H9 (cell line): ENCODE results near the gene PXDN. TPM values are rescaled to one million over a fixed set of nuclear protein-coding genes. Genes with fewer than 3 reads are reported as not detected.

Experiments used
- DNase-seq: peaks from one replicate; pipeline ENCODE4 v3.0.0-alpha.2; 2017
- H2AFZ ChIP-seq: one replicate; pipeline ENCODE4 v1.6.1; 2013; ENCODE audit warnings: mild to moderate bottlenecking, low read length, control low read depth, moderate library complexity
- H2AK5ac ChIP-seq: 2 replicates; pipeline ENCODE4 v1.6.1; 2013; ENCODE audit warnings: low read length, control low read depth, mixed read lengths; ENCODE audit not compliant: insufficient read length
- H2BK120ac ChIP-seq: one replicate; pipeline ENCODE4 v1.6.1; 2013; ENCODE audit warnings: low read depth, mild to moderate bottlenecking, low read length, control low read depth, inconsistent platforms; ENCODE audit not compliant: poor library complexity, severe bottlenecking
- H2BK12ac ChIP-seq: 2 replicates; pipeline ENCODE4 v1.6.1; 2013; ENCODE audit warnings: low read length, control low read depth, mixed read lengths, low read depth; ENCODE audit not compliant: insufficient read length
- H2BK15ac ChIP-seq: 2 replicates; pipeline ENCODE4 v1.6.1; 2013; ENCODE audit warnings: low read depth, low read length, control low read depth
- H2BK20ac ChIP-seq: one replicate; pipeline ENCODE4 v1.6.1; 2013; ENCODE audit warnings: low read depth, mild to moderate bottlenecking, low read length, control low read depth, inconsistent platforms; ENCODE audit not compliant: poor library complexity, severe bottlenecking
- H2BK5ac ChIP-seq: 2 replicates; pipeline ENCODE4 v1.6.1; 2013; ENCODE audit warnings: low read length, control low read depth, mixed read lengths; ENCODE audit not compliant: insufficient read length
- H3K14ac ChIP-seq: 2 replicates; pipeline ENCODE4 v1.6.1; 2013; ENCODE audit warnings: low read length, control low read depth; ENCODE audit not compliant: insufficient read depth
- H3K18ac ChIP-seq: 2 replicates; pipeline ENCODE4 v1.6.1; 2013; ENCODE audit warnings: low read depth, mild to moderate bottlenecking, mixed read lengths, low read length, control low read depth; ENCODE audit not compliant: insufficient read length
- H3K23ac ChIP-seq: 2 replicates; pipeline ENCODE4 v1.6.1; 2013; ENCODE audit warnings: low read length, control low read depth, mixed read lengths, low read depth; ENCODE audit not compliant: insufficient read length
- H3K23me2 ChIP-seq: 2 replicates; pipeline ENCODE4 v1.6.1; 2013; ENCODE audit warnings: low read depth, mild to moderate bottlenecking, mixed read lengths, low read length, control low read depth; ENCODE audit not compliant: insufficient read length, poor library complexity, severe bottlenecking
- H3K27ac ChIP-seq: 2 replicates; pipeline ENCODE4 v1.5.1; 2013; ENCODE audit warnings: low read length, control low read depth, mixed read lengths, low read depth; ENCODE audit not compliant: insufficient read length
- H3K27me3 ChIP-seq: 2 replicates; pipeline ENCODE4 v1.6.1; 2013; ENCODE audit warnings: low read length, control low read depth, inconsistent platforms; ENCODE audit not compliant: insufficient read depth
- H3K4ac ChIP-seq: 2 replicates; pipeline ENCODE4 v1.6.1; 2013; ENCODE audit warnings: low read depth, mild to moderate bottlenecking, control low read depth, inconsistent platforms, low read length, moderate library complexity
- H3K4me1 ChIP-seq: 2 replicates; pipeline ENCODE4 v1.6.1; 2013; ENCODE audit warnings: low read length, control low read depth, inconsistent platforms; ENCODE audit not compliant: insufficient read depth
- H3K4me2 ChIP-seq: 2 replicates; pipeline ENCODE4 v1.6.1; 2013; ENCODE audit warnings: low read length, control low read depth, mixed read lengths; ENCODE audit not compliant: insufficient read length, insufficient read depth
- H3K56ac ChIP-seq: 2 replicates; pipeline ENCODE4 v1.6.1; 2013; ENCODE audit warnings: low read depth, mild to moderate bottlenecking, mixed read lengths, low read length, control low read depth; ENCODE audit not compliant: insufficient read length
- H3K79me1 ChIP-seq: 2 replicates; pipeline ENCODE4 v1.6.1; 2013; ENCODE audit warnings: low read depth, mild to moderate bottlenecking, moderate library complexity, low read length, control low read depth, inconsistent platforms; ENCODE audit not compliant: insufficient read depth, poor library complexity, severe bottlenecking
- H3K79me2 ChIP-seq: 2 replicates; pipeline ENCODE4 v1.6.1; 2013; ENCODE audit warnings: low read length, control low read depth, inconsistent platforms; ENCODE audit not compliant: insufficient read depth
- H3K9ac ChIP-seq: 2 replicates; pipeline ENCODE4 v1.6.1; 2013; ENCODE audit warnings: low read length, control low read depth, mixed read lengths; ENCODE audit not compliant: insufficient read length; ENCODE audit errors: extremely low read depth
- H3K9me3 ChIP-seq: one replicate; pipeline ENCODE4 v1.6.1; 2013; ENCODE audit warnings: low read depth, low read length, inconsistent platforms; ENCODE audit not compliant: control insufficient read depth
- H3T11ph ChIP-seq: one replicate; pipeline ENCODE4 v1.6.1; 2013; ENCODE audit warnings: mild to moderate bottlenecking, low read length, control low read depth, inconsistent platforms
- H4K20me1 ChIP-seq: one replicate; pipeline ENCODE4 v1.6.1; 2013; ENCODE audit not compliant: control insufficient read depth, insufficient read length, insufficient read depth
- H4K5ac ChIP-seq: 2 replicates; pipeline ENCODE4 v1.6.1; 2013; ENCODE audit warnings: low read depth, mild to moderate bottlenecking, mixed read lengths, low read length, control low read depth; ENCODE audit not compliant: insufficient read length
- H4K8ac ChIP-seq: replicated peaks from 2 replicates; pipeline ENCODE4 v1.6.1; 2013; ENCODE audit warnings: low read length, control low read depth, mixed read lengths, low read depth; ENCODE audit not compliant: insufficient read length
- H4K91ac ChIP-seq: 2 replicates; pipeline ENCODE4 v1.6.1; 2013; ENCODE audit warnings: low read depth, mild to moderate bottlenecking, moderate library complexity, mixed read lengths, low read length, control low read depth; ENCODE audit not compliant: insufficient read length
- H3K27ac Mint-ChIP-seq, 3 experiments: 2 replicates in 2 of 3; 3 replicates in 1 of 3; pipeline ENCODE4 v1.8.0; 2020 to 2021; ENCODE audit warnings: mixed read lengths in 3 of 3, mild to moderate bottlenecking in 1 of 3, moderate library complexity in 1 of 3
- H3K27me3 Mint-ChIP-seq: 2 replicates; pipeline ENCODE4 v1.8.0; 2021; ENCODE audit warnings: low read depth, mild to moderate bottlenecking, moderate library complexity, mixed read lengths
- H3K36me3 Mint-ChIP-seq, 3 experiments: 2 replicates in 2 of 3; 3 replicates in 1 of 3; pipeline ENCODE4 v1.8.0; 2020 to 2021; ENCODE audit warnings: low read depth in 3 of 3, mixed read lengths in 3 of 3; ENCODE audit not compliant: insufficient read depth in 1 of 3
- H3K4me1 Mint-ChIP-seq, 2 experiments: 2 replicates each; pipeline ENCODE4 v1.8.0; 2020; ENCODE audit warnings: mixed read lengths in 2 of 2
- H3K4me3 Mint-ChIP-seq, 2 experiments: 2 replicates in 1 of 2; 3 replicates in 1 of 2; pipeline ENCODE4 v1.8.0; 2020 to 2021; ENCODE audit warnings: mild to moderate bottlenecking in 2 of 2, mixed read lengths in 2 of 2, moderate library complexity in 1 of 2
- H3K9me3 Mint-ChIP-seq, 2 experiments: 2 replicates in 1 of 2; 3 replicates in 1 of 2; pipeline ENCODE4 v1.8.0; 2020; ENCODE audit warnings: mild to moderate bottlenecking in 2 of 2, mixed read lengths in 2 of 2, moderate library complexity in 1 of 2
- CTCF ChIP-seq: fragments of 200-600 bp; sonication (generic); conservative IDR thresholded peaks from 3 replicates; pipeline ENCODE4 v1.8.0; 2021; ENCODE audit warnings: antibody characterized with exemption, mild to moderate bottlenecking
- WGBS: extraction: QIAGEN DNeasy Blood & Tissue Kit; methylation state at CpG from one replicate; pipeline ENCODE4 v1.1.7; 2013; ENCODE audit warnings: missing lambda C conversion rate, low lambda C conversion rate, mixed read lengths; ENCODE audit not compliant: insufficient read length; ENCODE audit errors: extremely low coverage; 5-methylcytosine and 5-hydroxymethylcytosine counted together
- total RNA-seq: library from RNA; stranded (reverse); gene quantifications from 2 replicates; pipeline ENCODE4 v1.2.1, GENCODE V29; 2021

Gene PXDN
- total RNA-seq, 1 experiment from 2014 or later = 146 TPM

- no CpG with 5 or more reads among the region's 32 CpGs for WGBS
- Histone ChIP-seq H3K4ac (no peak overlapping the region; the same call in 1 of the 2 replicates), H3K9ac (no peak overlapping the region), H2BK20ac (no peak overlapping the region), H2BK5ac (no peak overlapping the region), H3K14ac (peak overlapping the region; percentile 76; the same call in 1 of the 2 replicates), H3K9me3 (no peaks in the 10 kb centered on the region), H4K91ac (no peak overlapping the region), H2BK120ac (no peak overlapping the region), H2AK5ac (no peak overlapping the region), H3K27me3 (no peaks in the 10 kb centered on the region), H3K23ac (no peak overlapping the region), H3K4me2 (no peak overlapping the region), H3K23me2 (no peaks in the 10 kb centered on the region), H4K8ac (no peak overlapping the region), H2BK15ac (no peak overlapping the region), H3K18ac (peak overlapping the region; percentile 33), H4K20me1 (no peaks in the 10 kb centered on the region), H3K79me1 (no peaks in the 10 kb centered on the region), H2BK12ac (no peak overlapping the region), H3K79me2 (no peaks in the 10 kb centered on the region), H3K4me1 (peaks cover 13% of the 10 kb centered on the region; the same call in 1 of the 2 replicates), H4K5ac (no peak overlapping the region), H2AFZ (no peak overlapping the region), H3T11ph (no peak overlapping the region), H3K27ac (peak overlapping the region; percentile 11), H3K56ac (no peak overlapping the region)
- no peak for TF ChIP-seq CTCF
- Mint-ChIP-seq H3K27me3 (no peaks in the 10 kb centered on the region), H3K4me3 (no peak overlapping the region; a peak in 1 of 5 replicates), H3K4me1 (peaks cover 0 to 4% of the 10 kb centered on the region in 2 experiments; a peak in 2 of 4 replicates), H3K36me3 (peaks cover 0 to 3% (median 0%) of the 10 kb centered on the region in 3 experiments; a peak in 4 of 7 replicates), H3K9me3 (no peaks in the 10 kb centered on the region; a peak in 1 of 5 replicates), H3K27ac (peak overlapping the region in 1 of 3 experiments; percentile 46; a peak in 3 of 7 replicates)
- DNase-seq = peak; percentile 92
Observed at GRCh38 chr2:1605102-1606045, 138.9 kb downstream of the PXDN start.
